Epidermal melanocyte (primary cell): Measurements from ENCODE around the gene BMP2K.
A peak's percentile ranks its signal among the peaks of the same experiment; 100 is the strongest.

Experiments used
- DNase-seq: peaks from one replicate; pipeline ENCODE4 v3.0.0; 2011; ENCODE audit warnings: low spot score; ENCODE audit not compliant: insufficient read length

The BMP2K gene

GRCh38 chr4:78776079-78776728 is at the start of gene BMP2K:
TSS of gene BMP2K (plus strand) at chr4:78776350. CDS start at chr4:78776544, 194 bp downstream.
- peak; percentile 63 for DNase-seq

- DNase-seq: no peak
Observed at GRCh38 chr4:78726546-78726945, 49.6 kb upstream of the BMP2K start.

GRCh38 chr4:78732332-78733104 is 43.6 kb upstream of the BMP2K start:
- DNase-seq: no peak

GRCh38 chr4:78734441-78735162 is 41.5 kb upstream of the BMP2K start:
- peak; percentile 38 for DNase-seq

DNA sequence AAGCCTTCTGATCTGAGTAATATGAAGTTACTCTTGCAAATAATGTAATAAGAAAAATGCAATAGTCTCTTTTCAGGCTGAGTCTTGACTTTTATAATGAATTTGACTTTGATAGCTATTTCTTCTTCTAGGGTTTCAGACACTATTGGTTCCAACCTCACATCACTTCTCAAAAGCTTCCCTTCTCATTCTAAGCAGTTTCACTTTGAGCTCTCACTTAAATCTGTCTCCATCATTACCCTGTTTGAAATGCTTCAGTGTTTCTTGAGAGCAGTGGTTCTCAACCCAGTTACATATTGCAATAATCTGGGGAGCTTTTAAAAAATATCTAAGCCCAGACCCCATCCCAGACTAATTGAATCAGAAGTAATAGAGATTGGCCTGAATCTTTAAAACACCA is 40.5 kb upstream of the BMP2K start:
- no peak for DNase-seq

- no peak for DNase-seq
Observed at GRCh38 chr4:78737035-78737434, 39.1 kb upstream of the BMP2K start.

DNA sequence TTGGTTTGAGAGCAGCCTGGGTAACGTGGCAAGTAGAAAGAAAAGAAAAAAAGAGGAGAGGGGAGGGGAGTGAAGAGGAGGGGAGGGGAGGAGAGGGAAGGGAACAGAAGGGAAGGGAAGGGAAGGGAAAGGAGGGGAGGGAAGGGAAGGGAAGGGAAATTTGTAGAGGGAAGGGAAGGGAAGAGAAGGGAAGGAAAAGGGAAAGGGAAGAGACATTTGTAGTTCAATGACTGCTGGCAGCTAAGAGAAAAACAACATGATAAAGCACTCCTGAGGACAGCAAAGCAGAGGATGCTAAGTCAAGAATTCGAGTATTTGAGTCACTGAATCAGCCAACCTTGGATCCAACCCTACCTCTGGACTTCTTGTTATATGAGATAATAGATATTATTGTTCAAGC is 38.2 kb upstream of the BMP2K start:
- no peak for DNase-seq

- DNase-seq: no peak
Observed at GRCh38 chr4:78742300-78742699, 33.9 kb upstream of the BMP2K start.

- DNase-seq: no peak
Observed at GRCh38 chr4:78747475-78747922, 28.7 kb upstream of the BMP2K start.

DNA sequence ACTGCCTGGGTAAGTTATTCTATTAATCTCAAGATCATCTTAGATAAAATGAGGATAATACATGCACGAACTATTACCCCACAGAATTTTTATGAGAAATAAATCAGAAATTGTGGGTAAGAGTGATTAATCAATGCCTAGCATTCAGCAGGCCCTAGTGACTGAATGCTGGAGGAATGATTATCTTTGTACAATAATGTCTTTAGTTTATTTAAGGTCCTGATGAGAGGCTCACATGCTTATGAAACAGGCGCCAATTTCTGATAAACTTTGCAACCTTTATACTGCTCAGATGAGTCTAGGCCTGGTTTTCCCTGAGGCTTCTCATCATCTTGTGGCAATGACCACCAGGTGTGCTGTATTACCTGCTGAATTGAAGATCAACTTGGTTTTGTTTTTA is 27.8 kb upstream of the BMP2K start:
- DNase-seq: no peak

- DNase-seq: no peak
Observed at GRCh38 chr4:78749258-78749971, 26.7 kb upstream of the BMP2K start.

GRCh38 chr4:78749972-78750727 is 26.0 kb upstream of the BMP2K start:
- DNase-seq: no peak

- no peak for DNase-seq
Observed at GRCh38 chr4:78753091-78753490, 23.1 kb upstream of the BMP2K start.

GRCh38 chr4:78754872-78755271 is 21.3 kb upstream of the BMP2K start:
- DNase-seq: no peak

DNA sequence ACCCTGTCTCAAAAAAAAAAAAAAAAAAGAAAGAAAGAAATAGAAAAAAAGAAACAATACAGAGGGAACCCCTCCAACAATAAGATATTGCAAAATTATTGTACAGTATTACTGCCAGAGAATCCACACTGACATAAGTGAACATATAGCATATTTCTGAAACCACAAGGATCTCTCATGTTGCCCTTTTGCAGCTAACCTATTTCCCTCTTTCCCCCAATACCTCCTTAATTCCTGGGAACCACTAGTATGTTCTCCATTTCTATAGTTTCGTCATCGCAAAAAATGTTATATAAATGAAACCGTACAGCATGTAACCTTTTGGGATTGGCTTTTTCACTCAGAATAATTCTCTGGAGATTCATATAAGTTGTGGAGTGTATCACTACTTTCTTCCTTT is 20.0 kb upstream of the BMP2K start:
- DNase-seq: no peak

- DNase-seq: no peak
Observed at GRCh38 chr4:78756776-78757175, 19.4 kb upstream of the BMP2K start.

DNA sequence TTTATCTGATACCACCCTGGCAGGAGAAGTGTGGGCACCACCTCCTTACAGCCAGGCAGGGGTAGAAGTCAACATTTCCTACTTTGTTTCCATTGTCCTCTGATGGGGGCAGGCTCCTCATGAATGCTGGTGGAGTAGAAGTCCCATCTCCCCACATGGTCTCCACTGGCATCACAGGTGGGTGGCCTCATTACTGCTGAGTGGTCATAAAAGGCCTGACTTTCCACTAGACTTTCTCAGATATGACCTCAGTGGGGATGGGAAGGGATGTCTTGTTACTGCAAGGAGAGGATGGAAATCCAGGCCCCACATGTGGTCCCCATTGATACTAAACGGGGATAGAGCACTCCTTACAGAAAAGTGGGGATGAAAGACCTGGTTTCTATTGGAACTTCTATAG is 18.6 kb upstream of the BMP2K start:
- DNase-seq: no peak

GRCh38 chr4:78758085-78758484 is 18.1 kb upstream of the BMP2K start:
- DNase-seq: no peak

GRCh38 chr4:78762529-78762928 is 13.6 kb upstream of the BMP2K start:
- DNase-seq: no peak

- DNase-seq: no peak
Observed at GRCh38 chr4:78763251-78763650, 12.9 kb upstream of the BMP2K start.
